Heart left ventricle (tissue), 16 donors: ENCODE data around the gene ABHD16B. TPM values are rescaled to one million over a fixed set of nuclear protein-coding genes. Genes with fewer than 3 reads are reported as not detected.

Experiments
- ATAC-seq, 4 donors: fragments of 200-7000 bp; cut with Tn5 transposase; one replicate each; pipeline ENCODE4 v1.9.1; 2020 to 2022; ENCODE audit warnings: moderate library complexity in 4 of 4, mild to moderate bottlenecking in 3 of 4, moderate number of reproducible peaks in 1 of 4
- DNase-seq, 5 donors: peaks; one replicate each; pipeline ENCODE4 v3.0.0-alpha.2; 2020
- H3K27ac ChIP-seq, 12 donors: fragments of 200-600 bp; sonication (generic) in 4 of 12; one replicate each; pipeline versions ENCODE4 v1.5.0 to v1.8.0; 2016 to 2022; ENCODE audit warnings: mild to moderate bottlenecking in 2 of 12
- H3K27me3 ChIP-seq, 9 donors: fragments of 200-600 bp; sonication (generic) in 2 of 9; one replicate each; pipeline versions ENCODE4 v1.5.1 to v1.8.0; 2016 to 2022; ENCODE audit warnings: mild to moderate bottlenecking in 3 of 9
- H3K36me3 ChIP-seq, 9 donors: fragments of 200-600 bp; sonication (generic) in 2 of 9; one replicate each; pipeline versions ENCODE4 v1.5.0 to v1.8.0; 2018 to 2022; ENCODE audit warnings: mild to moderate bottlenecking in 2 of 9
- H3K4me1 ChIP-seq, 12 donors: fragments of 200-600 bp; sonication (generic) in 4 of 12; one replicate each; pipeline versions ENCODE4 v1.5.0 to v1.8.0; 2016 to 2022; ENCODE audit warnings: mild to moderate bottlenecking in 3 of 12
- H3K4me3 ChIP-seq, 12 donors: fragments of 200-600 bp; sonication (generic) in 4 of 12; one replicate each; pipeline versions ENCODE4 v1.5.0 to v1.8.0; 2017 to 2022; ENCODE audit warnings: mild to moderate bottlenecking in 9 of 12, moderate library complexity in 4 of 12
- H3K9me3 ChIP-seq, 12 donors: fragments of 200-600 bp; sonication (generic) in 4 of 12; one replicate each; pipeline versions ENCODE4 v1.5.0 to v1.8.0; 2016 to 2022; ENCODE audit warnings: mild to moderate bottlenecking in 1 of 12
- CTCF ChIP-seq, 12 donors: fragments of 200-600 bp; sonication (generic) in 4 of 12; IDR thresholded peaks; one replicate each; pipeline versions ENCODE4 v1.5.0 to v1.8.0; 2018 to 2022; ENCODE audit warnings: antibody characterized with exemption in 12 of 12, mild to moderate bottlenecking in 5 of 12
- POLR2A ChIP-seq, 2 donors: fragments of 450-650 bp; IDR thresholded peaks; one replicate each; pipeline ENCODE4 v1.6.1; 2017; ENCODE audit warnings: antibody characterized with exemption in 2 of 2, mild to moderate bottlenecking in 2 of 2, moderate library complexity in 2 of 2
- WGBS, 4 donors: extraction: QIAGEN DNeasy Blood & Tissue Kit in 2 of 4; methylation state at CpG; one replicate each; pipeline versions ENCODE4 v1.1.5 to v1.1.7; 2013 to 2018; 5-methylcytosine and 5-hydroxymethylcytosine counted together
- intact Hi-C, 10 donors: fragments of 100-400 bp; cut with DNase I; formaldehyde crosslinking; loops; one replicate each; pipeline versions ENCODE4 v1.11.1 to v1.14.2; 2022
- polyA plus RNA-seq, 2 donors: library from polyadenylated mRNA; stranded (reverse); fragments of 200-250 nt; gene quantifications; one replicate each; pipeline ENCODE4 v1.2.3, GENCODE V29; 2013
- total RNA-seq, 9 donors: library from RNA; depleted of rRNA in 2 of 9; stranded (reverse); fragments of >200 nt in 2 of 9; fragmentation: NEBNext Ultra II Directional in 3 of 9; extraction: Animal tissue kit (Norgen Biotek cat#: 25700) in 3 of 9; gene quantifications; one replicate each; pipeline versions ENCODE4 v1.1.0 to v1.2.4, GENCODE V29; 2016 to 2023
- donor health status: ischemic (EF 13 %, LVEDD 7.1; RV severe dilation, severe dysfunction).
- donor health status: healthy with polysubstance abuse.
- donor health status: DM: no; HTN: yes; CAD: no.
- donor health status: DM: no; HTN: no; CAD: no.
- donor health status: ischemic (EF 25% LVEDD 6.9; RV normal size, moderate dysfunction).
- donor health status: ischemic (EF 25% LVEDD 5.7; RV mildly dilated, moderate dysfunction).
- donor health status: healthy.
- donor health status: DM: yes; HTN: yes; CAD: no.
- donor health status: ischemic (EF 35%, LVEDD 5.7; RV mildly dilated, moderate dysfunction).
- donor health status: nonischemic (EF 11% LVEDD 7.7; RV severe dilation, severe dysfunction).
- donor health status: DM: yes; HTN: yes; CAD: no.
- donor health status: PGD.
- donor health status: ischemic (EF 29% LVEDD 5.4; RV normal size, mild dysfunction).
- donor health status: nonischemic (EF 23%, LVEDD 6.1; RV moderate dilation, normal function).

ABHD16B gene
- total and polyA plus RNA-seq, 11 donors = 0.12 to 0.72 TPM; not detected in 9

DNA sequence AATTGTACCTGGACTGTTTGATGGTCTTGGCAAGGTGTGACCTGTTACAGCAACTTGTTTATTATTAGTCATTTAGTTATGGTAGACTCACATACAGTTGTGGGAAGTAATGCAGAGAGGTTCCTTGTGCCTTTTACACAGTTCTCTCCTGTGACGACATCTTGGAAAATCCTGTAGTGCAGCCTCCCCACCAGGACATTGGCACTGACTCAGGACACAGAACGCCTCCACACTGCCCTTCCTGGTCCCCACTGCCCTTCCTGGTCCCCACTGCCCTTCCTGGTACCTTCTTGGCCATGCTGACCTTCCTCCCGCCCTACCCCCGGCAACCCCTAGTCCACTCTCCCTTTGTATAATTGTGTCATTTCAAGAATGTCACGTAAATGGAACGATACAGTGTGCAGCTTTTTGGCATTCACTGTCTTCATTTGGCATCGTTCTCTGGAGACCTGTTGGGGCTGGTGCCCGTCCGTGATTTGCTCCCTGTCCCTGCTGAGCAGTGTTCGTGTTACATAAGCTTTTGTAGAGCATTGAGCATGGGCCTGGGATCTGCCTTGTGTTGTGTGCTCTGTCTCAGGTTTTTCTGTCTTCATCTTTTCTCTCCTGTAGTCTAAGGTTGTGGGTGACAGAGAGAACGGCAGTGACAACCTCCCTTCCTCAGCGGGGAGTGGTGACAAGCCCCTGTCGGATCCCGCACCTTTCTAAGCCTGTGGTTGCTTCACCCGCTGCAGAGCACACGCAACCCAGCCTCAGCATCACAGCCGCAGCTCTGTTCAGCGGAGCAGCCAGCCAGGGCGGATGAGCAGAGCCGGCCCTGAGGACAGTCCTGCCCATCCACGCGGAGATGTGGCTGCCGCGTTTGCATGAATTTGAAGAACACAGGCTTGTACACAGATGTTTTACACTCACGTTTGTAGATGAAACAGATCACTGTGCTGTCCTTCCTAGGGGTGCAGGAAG, 28.2 kb downstream of the ABHD16B start:
- intact Hi-C loops = loop anchor here in 1 of 10 donors (10.0 kb wide), 1 partner anchor 175 kb away; the partner anchor contains the start of gene TCEA2
- DNase-seq (no peak), ATAC-seq (peak in 2 of 4 donors; percentile 7 to 27)
- H3K36me3 ChIP-seq = peaks cover 0 to 73% (median 48%) of the 10 kb centered on the region in 9 donors
- peak overlapping the region in 1 of 12 donors; percentile 16 for H3K27ac ChIP-seq
- no peak for TF ChIP-seq POLR2A (IDR thresholded peaks at IDR 0.05)
- no peak for TF ChIP-seq CTCF (IDR thresholded peaks at IDR 0.05)
- WGBS, 4 donors = 81 to 90% (median 85%) methylated on average over 22 to 25 of the region's 25 CpGs
- no peaks in the 10 kb centered on the region for H3K9me3 ChIP-seq
- no peak overlapping the region for H3K4me3 ChIP-seq
- peaks cover 0 to 25% (median 8%) of the 10 kb centered on the region in 12 donors for H3K4me1 ChIP-seq
- H3K27me3 ChIP-seq = no peaks in the 10 kb centered on the region

GRCh38 chr20:63890201-63890576, 28.9 kb downstream of the ABHD16B start:
- WGBS, 4 donors = 88 to 94% (median 90%) methylated on average over 7 of the region's 7 CpGs
- H3K4me3 ChIP-seq = no peak overlapping the region
- no peaks in the 10 kb centered on the region for H3K9me3 ChIP-seq
- peaks cover 0 to 66% (median 45%) of the 10 kb centered on the region in 9 donors for H3K36me3 ChIP-seq
- H3K27ac ChIP-seq = no peak overlapping the region
- intact Hi-C loops = loop anchor here in 1 of 10 donors (10.0 kb wide), 1 partner anchor 175 kb away; the partner anchor contains the start of gene TCEA2
- ATAC-seq = no peak
- no peaks in the 10 kb centered on the region for H3K27me3 ChIP-seq
- TF ChIP-seq CTCF (IDR thresholded peaks at IDR 0.05) (no peak), POLR2A (IDR thresholded peaks at IDR 0.05) (no peak)
- DNase-seq = no peak
- peaks cover 0 to 20% (median 7%) of the 10 kb centered on the region in 12 donors for H3K4me1 ChIP-seq

DNA sequence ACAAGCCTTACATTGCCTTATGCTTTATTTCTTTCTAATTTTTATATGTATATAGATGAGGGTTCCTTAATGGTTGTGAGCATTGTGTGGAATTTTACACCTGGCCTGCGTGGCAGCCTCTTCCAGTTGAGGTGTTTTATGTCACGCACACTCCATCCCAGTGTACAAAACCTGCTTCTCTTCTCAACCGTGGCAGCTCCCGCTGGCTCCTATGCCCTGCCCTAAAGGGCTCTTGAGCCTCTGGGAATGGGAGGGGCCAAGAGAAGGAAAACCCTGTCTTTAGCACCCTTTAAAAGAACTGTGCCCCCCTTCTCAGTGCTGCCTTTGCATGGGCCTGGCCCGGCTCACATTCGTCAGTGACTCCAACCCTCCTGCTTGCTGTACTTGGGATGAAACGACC, 29.3 kb downstream of the ABHD16B start:
- Histone ChIP-seq H3K4me3 (no peak overlapping the region), H3K27ac (no peak overlapping the region), H3K4me1 (peaks cover 0 to 20% (median 7%) of the 10 kb centered on the region in 12 donors), H3K27me3 (no peaks in the 10 kb centered on the region), H3K9me3 (no peaks in the 10 kb centered on the region), H3K36me3 (peaks cover 0 to 62% (median 43%) of the 10 kb centered on the region in 9 donors)
- no peak for DNase-seq
- 83 to 85% (median 85%) methylated on average over 7 of the region's 7 CpGs for WGBS, 4 donors
- no peak for ATAC-seq
- TF ChIP-seq CTCF (IDR thresholded peaks at IDR 0.05) = no peak
- TF ChIP-seq POLR2A (IDR thresholded peaks at IDR 0.05) = no peak
- intact Hi-C loops = loop anchor here in 1 of 10 donors (10.0 kb wide), 1 partner anchor 174 kb away; the partner anchor contains the start of gene TCEA2
